Colon (tissue), 2 donors: Measurements from ENCODE around the gene GPR107.

Source experiments
- FAIRE-seq: peaks from 2 replicates; lab custom pipeline; 2012; peaks lifted over from hg19 to GRCh38; lab: Jason Lieb, UNC
- donor health status: control.
- donor health status: control.

Gene GPR107

GRCh38 chr9:130160862-130161470 lies 107.3 kb downstream of the GPR107 start:
- FAIRE-seq = no peak

- no peak for FAIRE-seq
Observed at GRCh38 chr9:130165579-130165978, 111.9 kb downstream of the GPR107 start.

- no peak for FAIRE-seq
Observed at GRCh38 chr9:130166399-130166798, 112.7 kb downstream of the GPR107 start.

GRCh38 chr9:130167927-130168326 lies 114.2 kb downstream of the GPR107 start:
- FAIRE-seq = no peak

- FAIRE-seq = no peak
Observed at GRCh38 chr9:130171226-130172148, 117.8 kb downstream of the GPR107 start.

- FAIRE-seq = no peak
Observed at GRCh38 chr9:130172161-130172857, 118.6 kb downstream of the GPR107 start, which contains the start of gene NCS1. TSS of gene NCS1 (plus strand) at chr9:130172404. CDS start at chr9:130172664, 260 bp downstream.

GRCh38 chr9:130172858-130173665 lies 119.4 kb downstream of the GPR107 start:
- FAIRE-seq = no peak

GRCh38 chr9:130173666-130173983 lies 119.9 kb downstream of the GPR107 start:
- no peak for FAIRE-seq

GRCh38 chr9:130174025-130174424 lies 120.3 kb downstream of the GPR107 start:
- no peak for FAIRE-seq

- no peak for FAIRE-seq
Observed at GRCh38 chr9:130174920-130175321, 121.2 kb downstream of the GPR107 start.

- no peak for FAIRE-seq
Observed at GRCh38 chr9:130175355-130175754, 121.6 kb downstream of the GPR107 start.

- no peak for FAIRE-seq
Observed at GRCh38 chr9:130176760-130177159, 123.1 kb downstream of the GPR107 start.

- no peak for FAIRE-seq
Observed at GRCh38 chr9:130177898-130178805, 124.4 kb downstream of the GPR107 start.

GRCh38 chr9:130179331-130179907 lies 125.7 kb downstream of the GPR107 start:
- no peak for FAIRE-seq

GRCh38 chr9:130180516-130180915 lies 126.8 kb downstream of the GPR107 start:
- no peak for FAIRE-seq

GRCh38 chr9:130181678-130182380 lies 128.1 kb downstream of the GPR107 start:
- FAIRE-seq = no peak

- FAIRE-seq = no peak
Observed at GRCh38 chr9:130182381-130182909, 128.7 kb downstream of the GPR107 start.

GRCh38 chr9:130183133-130183762 lies 129.5 kb downstream of the GPR107 start:
- no peak for FAIRE-seq

GRCh38 chr9:130185017-130185416 lies 131.3 kb downstream of the GPR107 start:
- no peak for FAIRE-seq
